ENCODE results near the gene PRKAG3.

DNA sequence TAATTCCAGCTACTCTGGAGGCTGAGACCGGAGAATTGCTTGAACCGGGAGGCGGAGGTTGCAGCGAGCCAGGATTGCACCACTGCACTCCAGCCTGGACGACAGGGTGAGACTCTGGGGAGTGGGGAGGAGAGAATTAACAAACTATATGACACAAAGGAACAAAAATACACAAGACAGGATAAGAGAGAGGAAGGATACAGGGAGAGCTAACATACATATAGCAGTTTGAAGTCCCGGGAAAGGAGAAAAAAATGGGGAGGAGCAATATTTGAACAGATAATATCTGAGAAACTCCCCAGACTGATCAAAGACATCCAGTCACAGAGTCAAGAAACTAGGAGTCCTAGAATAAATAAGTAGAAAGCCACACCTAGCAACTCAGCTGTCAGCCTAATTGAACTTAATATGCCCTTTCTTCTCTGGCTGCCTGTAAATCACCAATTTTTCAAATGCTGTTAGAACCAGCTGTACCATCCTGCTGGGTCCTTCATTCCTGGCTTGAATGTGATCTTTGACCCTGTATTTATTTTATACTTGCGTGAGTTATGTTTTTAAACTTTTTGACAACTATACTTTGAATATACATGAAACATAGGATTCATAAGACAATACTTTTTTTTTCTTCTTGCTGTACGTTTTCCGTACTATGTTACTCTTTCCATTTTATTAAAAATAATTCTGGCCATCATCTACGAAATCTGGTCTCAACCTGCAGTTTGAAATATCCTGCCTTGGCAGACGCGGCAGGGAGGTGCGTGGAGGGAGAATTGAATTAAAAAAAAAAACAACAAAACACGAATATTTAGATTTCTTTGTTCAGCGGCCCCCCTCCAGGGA, 50.5 kb downstream of the PRKAG3 start:
- no peak for TF ChIP-seq MAX (CRISPR knock-in tag; IDR thresholded peaks at IDR 0.05)
- no peak for TF ChIP-seq CTCF (IDR thresholded peaks at IDR 0.05)
- TF ChIP-seq ZNF121 (CRISPR knock-in tag; IDR thresholded peaks at IDR 0.05): no peak
- no peak for TF ChIP-seq TEAD4 (CRISPR knock-in tag; IDR thresholded peaks at IDR 0.05)
- no peak for TF ChIP-seq ATF6 (CRISPR knock-in tag; IDR thresholded peaks at IDR 0.05)
- TF ChIP-seq CREM (CRISPR knock-in tag; IDR thresholded peaks at IDR 0.05): no peak
- no peak for TF ChIP-seq KAT7 (CRISPR knock-in tag; IDR thresholded peaks at IDR 0.05; ENCODE audit: borderline replicate concordance)

All from WTC11 (cell line).